Glomerular visceral epithelial cell (primary cell): ENCODE results near the gene SEMA4C.

Experiments used
- DNase-seq: peaks from one replicate; pipeline ENCODE4 v3.0.0-alpha.2; 2016; ENCODE audit errors: extremely low spot score

SEMA4C gene

GRCh38 chr2:96843538-96844268 is 26.2 kb downstream of the SEMA4C start, which contains the start of gene ANKRD23:
TSS of gene ANKRD23 (minus strand) at chr2:96844021. CDS start at chr2:96843992, 29 bp downstream.
- DNase-seq = no peak

GRCh38 chr2:96842600-96842999 is 27.3 kb downstream of the SEMA4C start:
- no peak for DNase-seq

- no peak for DNase-seq
Measured at GRCh38 chr2:96841701-96842495, 28.0 kb downstream of the SEMA4C start.

GRCh38 chr2:96839875-96840850 is 29.7 kb downstream of the SEMA4C start:
- no peak for DNase-seq

GRCh38 chr2:96839293-96839874 is 30.5 kb downstream of the SEMA4C start:
- no peak for DNase-seq

GRCh38 chr2:96838345-96839292 is 31.3 kb downstream of the SEMA4C start:
- no peak for DNase-seq

- no peak for DNase-seq
Measured at GRCh38 chr2:96837575-96837974, 32.3 kb downstream of the SEMA4C start.

- no peak for DNase-seq
Measured at GRCh38 chr2:96835830-96836229, 34.0 kb downstream of the SEMA4C start.

- no peak for DNase-seq
Measured at GRCh38 chr2:96832754-96833507, 36.9 kb downstream of the SEMA4C start.

GRCh38 chr2:96832408-96832753 is 37.5 kb downstream of the SEMA4C start:
- no peak for DNase-seq

- no peak for DNase-seq
Measured at GRCh38 chr2:96831679-96832078, 38.2 kb downstream of the SEMA4C start.

- no peak for DNase-seq
Measured at GRCh38 chr2:96830044-96830562, 39.8 kb downstream of the SEMA4C start.

- DNase-seq = no peak
Measured at GRCh38 chr2:96828874-96829273, 41.0 kb downstream of the SEMA4C start.

GRCh38 chr2:96828436-96828835 is 41.4 kb downstream of the SEMA4C start:
- no peak for DNase-seq

- DNase-seq = no peak
Measured at GRCh38 chr2:96826546-96827278, 43.2 kb downstream of the SEMA4C start.

GRCh38 chr2:96825057-96825456 is 44.8 kb downstream of the SEMA4C start:
- DNase-seq = no peak

- DNase-seq = peak; percentile 42
Measured at GRCh38 chr2:96824079-96824870, 45.6 kb downstream of the SEMA4C start.

GRCh38 chr2:96823198-96823597 is 46.7 kb downstream of the SEMA4C start:
- DNase-seq = no peak
